Esophagus squamous epithelium (tissue), 5 donors: ENCODE measurements around the gene RBKS. TPM values are rescaled to one million over a fixed set of nuclear protein-coding genes. Genes with fewer than 3 reads are reported as not detected.

Source experiments
- DNase-seq: peaks from one replicate; lab custom pipeline; 2025; lab: John Stamatoyannopoulos, UW
- H3K27ac ChIP-seq, 4 donors: fragments of 200-600 bp; sonication (generic); one replicate each; pipeline ENCODE4 v1.5.1; 2016 to 2019; ENCODE audit warnings: mild to moderate bottlenecking in 1 of 4
- H3K27me3 ChIP-seq, 4 donors: fragments of 200-600 bp; sonication (generic); 1 replicate in 3 of 4; 2 replicates in 1 of 4; pipeline versions ENCODE4 v1.5.1 to v1.6.0; 2017 to 2021; ENCODE audit warnings: antibody characterized with exemption in 1 of 4
- H3K36me3 ChIP-seq, 3 donors: fragments of 200-600 bp; sonication (generic); one replicate each; pipeline ENCODE4 v1.5.1; 2016 to 2019
- H3K4me1 ChIP-seq, 3 donors: fragments of 200-600 bp; sonication (generic); one replicate each; pipeline ENCODE4 v1.5.1; 2017 to 2019
- H3K4me3 ChIP-seq, 4 donors: fragments of 200-600 bp; sonication (generic); 1 replicate in 3 of 4; 2 replicates in 1 of 4; pipeline ENCODE4 v1.5.1; 2016 to 2019; ENCODE audit warnings: mild to moderate bottlenecking in 2 of 4, moderate library complexity in 1 of 4
- H3K9me3 ChIP-seq, 3 donors: fragments of 200-600 bp; sonication (generic); one replicate each; pipeline ENCODE4 v1.5.1; 2016 to 2019
- POLR2A ChIP-seq, 4 donors: fragments of 450-650 bp; IDR thresholded peaks; one replicate each; pipeline ENCODE4 v1.6.1; 2017; ENCODE audit warnings: antibody characterized with exemption in 4 of 4, mild to moderate bottlenecking in 4 of 4, moderate library complexity in 3 of 4
- WGBS, 2 donors: methylation state at CpG; one replicate each; pipeline ENCODE4 v1.1.5; 2018; 5-methylcytosine and 5-hydroxymethylcytosine counted together
- intact Hi-C: fragments of 100-400 bp; cut with DNase I; formaldehyde crosslinking; loops from one replicate; pipeline ENCODE4 v1.15.0; 2022
- total RNA-seq, 4 donors: library from RNA; depleted of rRNA; stranded (reverse); fragments of >200 nt; gene quantifications; one replicate each; pipeline ENCODE4 v1.1.0, GENCODE V29; 2016
- TF ChIP-seq, protein P1 (sequence below), 6 experiments: fragments of 450-650 bp in 4 of 6; fragments of 200-600 bp in 2 of 6; sonication (generic) in 2 of 6; IDR thresholded peaks; one replicate each; pipeline ENCODE4 v1.5.1; 2016 to 2019; ENCODE audit warnings: antibody characterized with exemption in 6 of 6, mild to moderate bottlenecking in 4 of 6, moderate library complexity in 4 of 6
- donor health status: DM: yes; HTN: yes; CAD: no.

The RBKS gene
- total RNA-seq, 4 donors from 2014 or later: 1.4 to 5.2 (median 1.6) TPM

DNA sequence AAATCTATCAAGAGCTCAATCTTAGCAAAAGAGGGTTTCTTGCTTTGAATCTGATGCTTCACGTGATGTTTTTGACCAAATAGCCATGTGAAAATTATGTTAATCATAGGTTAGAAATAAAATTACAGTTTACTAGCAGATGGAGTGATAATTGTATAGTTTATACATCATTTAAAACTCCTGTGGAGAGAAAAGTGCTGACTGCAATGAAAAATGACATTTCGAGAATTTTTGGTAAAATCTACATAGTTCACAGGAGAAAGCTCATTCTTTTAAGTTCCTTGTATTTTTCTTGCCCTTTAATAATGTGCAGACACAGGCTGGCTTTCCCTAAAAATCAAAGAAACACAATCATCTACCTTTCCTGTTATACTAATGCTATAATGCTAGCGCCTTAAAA is 33.2 kb downstream of the RBKS start:
- no peak for DNase-seq
- Histone ChIP-seq H3K36me3 (no peaks in the 10 kb centered on the region), H3K4me1 (peaks cover 0 to 10% (median 3%) of the 10 kb centered on the region in 3 donors), H3K4me3 (no peak overlapping the region), H3K9me3 (peaks cover 0 to 4% (median 0%) of the 10 kb centered on the region in 3 donors), H3K27me3 (no peaks in the 10 kb centered on the region), H3K27ac (no peak overlapping the region)
- intact Hi-C loops: no loop called here
- TF ChIP-seq, protein P1, sequence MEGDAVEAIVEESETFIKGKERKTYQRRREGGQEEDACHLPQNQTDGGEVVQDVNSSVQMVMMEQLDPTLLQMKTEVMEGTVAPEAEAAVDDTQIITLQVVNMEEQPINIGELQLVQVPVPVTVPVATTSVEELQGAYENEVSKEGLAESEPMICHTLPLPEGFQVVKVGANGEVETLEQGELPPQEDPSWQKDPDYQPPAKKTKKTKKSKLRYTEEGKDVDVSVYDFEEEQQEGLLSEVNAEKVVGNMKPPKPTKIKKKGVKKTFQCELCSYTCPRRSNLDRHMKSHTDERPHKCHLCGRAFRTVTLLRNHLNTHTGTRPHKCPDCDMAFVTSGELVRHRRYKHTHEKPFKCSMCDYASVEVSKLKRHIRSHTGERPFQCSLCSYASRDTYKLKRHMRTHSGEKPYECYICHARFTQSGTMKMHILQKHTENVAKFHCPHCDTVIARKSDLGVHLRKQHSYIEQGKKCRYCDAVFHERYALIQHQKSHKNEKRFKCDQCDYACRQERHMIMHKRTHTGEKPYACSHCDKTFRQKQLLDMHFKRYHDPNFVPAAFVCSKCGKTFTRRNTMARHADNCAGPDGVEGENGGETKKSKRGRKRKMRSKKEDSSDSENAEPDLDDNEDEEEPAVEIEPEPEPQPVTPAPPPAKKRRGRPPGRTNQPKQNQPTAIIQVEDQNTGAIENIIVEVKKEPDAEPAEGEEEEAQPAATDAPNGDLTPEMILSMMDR (IDR thresholded peaks at IDR 0.05): no peak
- TF ChIP-seq POLR2A (IDR thresholded peaks at IDR 0.05): no peak
- 73 to 95% methylated on average over 3 of the region's 3 CpGs for WGBS, 2 donors

GRCh38 chr2:27856386-27856785 is 33.8 kb downstream of the RBKS start:
- 63 to 76% methylated on average over 3 of the region's 3 CpGs for WGBS, 2 donors
- H3K4me3 ChIP-seq: no peak overlapping the region
- no peaks in the 10 kb centered on the region for H3K27me3 ChIP-seq
- H3K36me3 ChIP-seq: no peaks in the 10 kb centered on the region
- peaks cover 0 to 4% (median 0%) of the 10 kb centered on the region in 3 donors for H3K9me3 ChIP-seq
- DNase-seq: no peak
- intact Hi-C loops: no loop called here
- no peak overlapping the region for H3K27ac ChIP-seq
- peaks cover 0 to 10% (median 3%) of the 10 kb centered on the region in 3 donors for H3K4me1 ChIP-seq
- no peak for TF ChIP-seq POLR2A (IDR thresholded peaks at IDR 0.05)
- TF ChIP-seq, protein P1 (IDR thresholded peaks at IDR 0.05): no peak

DNA sequence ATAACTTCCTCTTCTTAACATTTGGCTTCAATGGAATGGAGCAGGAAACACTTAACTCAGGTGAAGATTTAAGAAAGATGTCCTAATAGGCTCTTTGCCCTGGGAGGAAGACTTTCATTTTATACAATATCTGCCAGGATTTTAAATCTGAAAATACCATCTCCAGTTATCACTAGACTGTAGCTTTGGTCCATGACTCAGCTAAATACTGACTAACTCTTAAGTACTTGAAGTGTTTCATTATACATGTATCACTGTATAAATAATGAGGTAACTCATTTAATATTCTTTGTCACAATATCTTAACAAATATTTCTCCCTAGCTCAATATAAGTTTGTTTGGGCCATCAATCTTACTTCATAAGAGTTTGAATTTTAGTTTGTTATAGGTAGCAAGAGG is 34.7 kb downstream of the RBKS start:
- no peaks in the 10 kb centered on the region for H3K36me3 ChIP-seq
- peaks cover 0 to 10% (median 1%) of the 10 kb centered on the region in 3 donors for H3K4me1 ChIP-seq
- no peak for TF ChIP-seq POLR2A (IDR thresholded peaks at IDR 0.05)
- TF ChIP-seq, protein P1 (IDR thresholded peaks at IDR 0.05): no peak
- H3K27ac ChIP-seq: no peak overlapping the region
- no peak for DNase-seq
- peaks cover 0 to 4% (median 0%) of the 10 kb centered on the region in 3 donors for H3K9me3 ChIP-seq
- H3K27me3 ChIP-seq: no peaks in the 10 kb centered on the region
- intact Hi-C loops: no loop called here
- H3K4me3 ChIP-seq: no peak overlapping the region

DNA sequence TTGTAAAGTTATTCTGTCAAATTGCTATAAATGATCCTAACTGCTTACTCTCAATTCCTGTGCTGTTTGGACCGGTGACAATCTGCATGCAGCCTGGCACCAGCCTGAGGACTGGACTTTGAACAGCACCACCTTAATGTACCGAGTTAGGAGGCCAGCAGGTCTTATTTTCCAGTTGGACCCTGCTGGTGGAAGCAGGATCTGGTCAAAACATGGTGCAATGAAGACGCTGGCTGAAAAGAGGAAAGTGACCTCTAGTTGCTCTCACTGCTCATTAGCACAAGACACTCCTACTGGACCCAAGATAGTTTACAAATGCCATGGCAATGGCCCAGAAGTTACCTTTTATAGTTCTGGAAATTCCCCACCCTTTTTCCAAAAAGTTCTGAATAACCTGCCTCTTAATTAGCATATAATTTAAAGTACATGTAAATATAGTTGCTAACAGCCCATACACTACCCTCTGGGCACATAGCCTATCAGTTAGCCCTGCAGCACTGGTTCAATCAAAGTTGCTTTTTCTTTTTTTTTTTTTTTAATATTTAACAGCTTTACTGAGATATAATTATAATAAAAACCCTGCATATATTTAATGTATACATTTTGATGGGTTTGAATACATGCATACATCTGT is 35.8 kb downstream of the RBKS start:
- peaks cover 0 to 10% (median 0%) of the 10 kb centered on the region in 3 donors for H3K4me1 ChIP-seq
- 79 to 89% methylated on average over 3 of the region's 3 CpGs for WGBS, 2 donors
- DNase-seq: no peak
- no peak overlapping the region for H3K27ac ChIP-seq
- H3K4me3 ChIP-seq: no peak overlapping the region
- no peaks in the 10 kb centered on the region for H3K36me3 ChIP-seq
- no peaks in the 10 kb centered on the region for H3K27me3 ChIP-seq
- TF ChIP-seq, protein P1 (IDR thresholded peaks at IDR 0.05): no peak
- TF ChIP-seq POLR2A (IDR thresholded peaks at IDR 0.05): no peak
- intact Hi-C loops: no loop called here
- peaks cover 0 to 4% (median 0%) of the 10 kb centered on the region in 3 donors for H3K9me3 ChIP-seq

GRCh38 chr2:27852691-27853090 is 37.5 kb downstream of the RBKS start:
- Histone ChIP-seq H3K27ac (no peak overlapping the region), H3K36me3 (no peaks in the 10 kb centered on the region), H3K9me3 (peaks cover 0 to under 1% (median 0%) of the 10 kb centered on the region in 3 donors), H3K27me3 (no peaks in the 10 kb centered on the region), H3K4me1 (peaks cover 0 to 10% (median 0%) of the 10 kb centered on the region in 3 donors), H3K4me3 (no peak overlapping the region)
- WGBS, 2 donors: 85 to 96% methylated on average over 1 of the region's 1 CpG
- intact Hi-C loops: no loop called here
- no peak for DNase-seq
- TF ChIP-seq, protein P1 (IDR thresholded peaks at IDR 0.05): no peak
- TF ChIP-seq POLR2A (IDR thresholded peaks at IDR 0.05): no peak
